ENCODE data around the gene HCFC1.
A peak's percentile ranks its signal among the peaks of the same experiment; 100 is the strongest.

HCFC1 gene

DNA sequence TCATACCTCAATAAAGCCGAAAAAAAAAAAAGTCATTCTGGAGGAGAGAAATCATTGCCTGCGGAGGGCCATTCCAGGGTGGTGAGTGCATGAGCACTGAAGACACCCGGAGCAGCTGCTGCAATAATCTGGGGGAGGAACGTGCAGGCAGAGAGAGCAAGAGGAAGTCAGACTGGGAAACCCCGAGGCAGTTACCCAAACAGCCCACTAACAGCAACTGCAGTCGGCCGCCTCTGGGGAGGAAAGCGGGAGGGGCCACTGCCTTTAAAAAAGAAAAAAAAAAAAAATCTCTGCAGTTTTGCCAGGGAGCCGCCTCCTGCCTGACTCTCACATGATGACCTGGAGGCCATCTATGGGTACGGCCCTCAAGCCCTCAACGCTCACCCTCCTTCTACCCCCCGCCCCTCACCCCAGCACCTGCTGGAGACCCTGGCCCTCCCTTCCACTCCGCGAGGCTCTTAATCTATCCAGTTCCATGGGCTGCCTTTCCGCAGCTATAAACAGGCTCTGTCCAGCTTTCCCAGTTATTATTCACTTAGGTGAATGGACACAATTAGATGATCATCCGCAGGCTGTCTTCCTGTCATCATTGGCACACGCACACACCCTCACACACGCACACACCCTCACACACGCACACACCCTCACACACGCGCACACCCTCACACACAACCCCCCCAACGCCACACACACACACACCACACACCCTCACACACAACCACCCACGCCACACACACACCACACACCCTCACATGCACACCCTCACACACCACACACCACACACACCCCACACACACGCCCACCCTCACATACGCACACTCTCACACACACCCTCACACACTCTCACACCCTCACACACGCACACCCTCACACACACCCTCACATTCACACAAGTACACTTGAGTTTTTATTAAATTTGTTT lies 70.5 kb downstream of the HCFC1 start:
- ATAC-seq (ENCODE audit: low read depth) (peak; percentile 94), DNase-seq (ENCODE audit: low spot score) (peak; percentile 84)
- Histone ChIP-seq H3K36me3 (ENCODE audit: low read depth) (no peaks in the 10 kb centered on the region), H3K27ac (ENCODE audit: poor library complexity, severe bottlenecking) (peak overlapping the region; percentile 69), H3K4me1 (ENCODE audit: insufficient read depth, poor library complexity, severe bottlenecking) (peaks cover 15% of the 10 kb centered on the region), H3K27me3 (ENCODE audit: insufficient read depth, poor library complexity, severe bottlenecking) (no peaks in the 10 kb centered on the region), H3K9me3 (ENCODE audit: severe bottlenecking) (no peaks in the 10 kb centered on the region), H3K4me3 (ENCODE audit: severe bottlenecking) (no peak overlapping the region)
- no peak for TF ChIP-seq CTCF (IDR thresholded peaks at IDR 0.05; ENCODE audit: poor library complexity, severe bottlenecking)

DNA sequence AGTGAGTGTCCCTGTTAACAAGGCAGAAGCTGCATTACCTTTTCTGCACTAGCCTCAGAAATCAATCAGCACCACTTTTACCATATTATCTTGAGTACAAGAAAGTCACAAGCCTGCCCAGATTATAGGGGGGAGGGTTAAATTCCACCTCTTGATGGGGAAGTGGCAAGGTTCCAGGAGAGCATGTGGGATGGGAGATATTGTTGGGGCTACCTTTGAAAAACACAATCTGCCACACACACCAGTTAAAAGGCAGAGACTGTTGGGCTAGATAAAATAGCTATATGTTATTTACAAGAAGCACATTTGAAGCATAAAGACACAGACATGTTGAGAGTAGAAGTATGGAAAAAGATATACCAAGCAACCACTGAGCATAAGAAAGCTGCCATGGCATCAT lies 73.7 kb downstream of the HCFC1 start:
- no peak for TF ChIP-seq CTCF (IDR thresholded peaks at IDR 0.05; ENCODE audit: poor library complexity, severe bottlenecking)
- no peak for DNase-seq (ENCODE audit: low spot score)
- no peak for ATAC-seq (ENCODE audit: low read depth)

More for the DNA sequence above, 73.7 kb downstream of the HCFC1 start:
- Histone ChIP-seq H3K27ac (ENCODE audit: poor library complexity, severe bottlenecking) (no peak overlapping the region), H3K27me3 (ENCODE audit: insufficient read depth, poor library complexity, severe bottlenecking) (no peaks in the 10 kb centered on the region), H3K4me3 (ENCODE audit: severe bottlenecking) (no peak overlapping the region), H3K9me3 (ENCODE audit: severe bottlenecking) (no peaks in the 10 kb centered on the region), H3K36me3 (ENCODE audit: low read depth) (no peaks in the 10 kb centered on the region), H3K4me1 (ENCODE audit: insufficient read depth, poor library complexity, severe bottlenecking) (peaks cover 15% of the 10 kb centered on the region)
